Stimulated activated CD4-positive, alpha-beta T cell treated with anti-CD3 and anti-CD28 coated beads, Interleukin-15, amount 100 ng/mL, for 24 hours (primary cell): ENCODE data around the gene GOLGA3.
"Not testable (repeated sequence)": the region's sequence is repeated elsewhere in the genome, so short reads cannot be mapped to it uniquely, and the experiment has no call there.

Experiments used
- DNase-seq: peaks from one replicate; pipeline ENCODE4 v3.0.0-alpha.2; 2020

The GOLGA3 gene

GRCh38 chr12:132847363-132848356 lies 19.0 kb upstream of the GOLGA3 start:
- no peak for DNase-seq

GRCh38 chr12:132844681-132845080 lies 16.0 kb upstream of the GOLGA3 start:
- not testable (repeated sequence) for DNase-seq

- no peak for DNase-seq
These were observed 13.9 kb upstream of the GOLGA3 start for GRCh38 chr12:132842449-132843045.

GRCh38 chr12:132841151-132841550 lies 12.5 kb upstream of the GOLGA3 start:
- DNase-seq: no peak

GRCh38 chr12:132840536-132840935 lies 11.9 kb upstream of the GOLGA3 start:
- no peak for DNase-seq

GRCh38 chr12:132839558-132840235 lies 11.0 kb upstream of the GOLGA3 start:
- DNase-seq: no peak

- DNase-seq: no peak
These were observed 9.9 kb upstream of the GOLGA3 start for GRCh38 chr12:132838410-132839080.

GRCh38 chr12:132837693-132838409 lies 9.2 kb upstream of the GOLGA3 start:
- DNase-seq: no peak

GRCh38 chr12:132836795-132837331 lies 8.2 kb upstream of the GOLGA3 start:
- no peak for DNase-seq

GRCh38 chr12:132836230-132836629 lies 7.6 kb upstream of the GOLGA3 start:
- DNase-seq: peak; percentile 20

- no peak for DNase-seq
These were observed 6.7 kb upstream of the GOLGA3 start for GRCh38 chr12:132835076-132836025.

- DNase-seq: peak; percentile 28
These were observed 5.6 kb upstream of the GOLGA3 start for GRCh38 chr12:132834181-132834711.

- no peak for DNase-seq
These were observed 4.7 kb upstream of the GOLGA3 start for GRCh38 chr12:132833341-132833740.

- DNase-seq: no peak
These were observed 3.1 kb upstream of the GOLGA3 start for GRCh38 chr12:132831771-132832170.

- peak; percentile 30 for DNase-seq
These were observed 636 bp downstream of the GOLGA3 start for GRCh38 chr12:132827763-132828703.

GRCh38 chr12:132825861-132826260 lies 2.8 kb downstream of the GOLGA3 start:
- DNase-seq: no peak

GRCh38 chr12:132825089-132825488 lies 3.6 kb downstream of the GOLGA3 start:
- DNase-seq: no peak

GRCh38 chr12:132824053-132824452 lies 4.6 kb downstream of the GOLGA3 start:
- DNase-seq: no peak

- DNase-seq: no peak
These were observed 10.1 kb downstream of the GOLGA3 start for GRCh38 chr12:132818562-132818961.
